ENCODE data around the gene THAP10.
"Not testable (repeated sequence)": the region's sequence is repeated elsewhere in the genome, so short reads cannot be mapped to it uniquely, and the experiment has no call there.

The THAP10 gene

DNA sequence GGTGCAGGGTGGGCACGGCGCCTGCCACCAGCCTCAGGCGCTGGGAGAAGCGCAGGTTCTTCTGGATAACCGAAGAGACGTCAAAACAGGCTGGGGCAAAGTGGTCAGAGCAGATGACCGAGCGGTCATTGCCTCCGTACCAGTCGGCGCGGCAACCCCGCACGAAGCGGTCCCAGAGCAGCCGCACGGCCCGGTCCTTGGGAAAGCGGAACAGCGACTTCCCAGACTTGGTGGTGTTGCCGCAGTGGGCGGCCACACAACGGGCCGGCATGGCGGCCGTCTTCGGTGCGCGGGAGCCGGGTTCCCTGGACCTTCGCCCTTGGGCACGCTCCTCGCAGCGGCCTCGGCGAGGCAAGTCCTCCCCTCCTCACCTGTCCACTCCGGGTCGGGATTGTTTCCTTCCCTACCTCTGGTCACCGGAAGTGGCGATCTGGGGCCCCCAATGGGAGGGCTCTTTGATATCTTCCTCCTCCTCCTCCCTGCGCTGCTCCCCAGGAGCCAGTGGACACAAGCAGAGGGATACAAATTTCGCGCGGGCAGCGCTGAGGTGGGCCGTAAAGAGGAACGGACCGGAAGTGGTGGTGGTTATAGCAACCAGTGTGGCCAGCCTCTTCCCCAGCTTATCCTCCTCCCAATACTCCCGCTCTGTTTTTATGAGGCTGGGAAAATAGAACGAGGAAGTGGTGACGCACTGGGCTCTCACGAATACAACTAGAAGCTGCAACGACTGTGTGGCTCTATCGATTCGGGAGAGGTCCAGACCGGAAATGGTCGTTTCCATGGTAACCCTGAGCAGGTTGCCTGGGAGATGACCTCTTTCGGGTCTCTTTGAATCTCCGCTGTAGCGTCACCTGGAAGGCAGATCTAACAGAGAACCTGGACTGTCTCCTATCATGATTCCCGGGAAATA is at the start of gene THAP10, which contains the start of gene LRRC49:
Gene THAP10 (minus strand): TSS at position 432 of the 910 bp plus-strand sequence. CDS start 161 bp downstream, at position 271.
Gene LRRC49 (plus strand): TSS at position 825 of the 910 bp plus-strand sequence. CDS start 69 bp downstream, at position 894.
- Mint-ChIP-seq H3K27ac (peak within 1 kb of the TSS; percentile 75), H3K27me3 (no peaks in the 10 kb centered on the region), H3K4me1 (peaks cover 10% of the 10 kb centered on the region), H3K36me3 (no peaks in the 10 kb centered on the region), H3K4me3 (peak within 1 kb of the TSS; percentile 95), H3K9me3 (no peaks in the 10 kb centered on the region)
- peak; percentile 85 for ATAC-seq

DNA sequence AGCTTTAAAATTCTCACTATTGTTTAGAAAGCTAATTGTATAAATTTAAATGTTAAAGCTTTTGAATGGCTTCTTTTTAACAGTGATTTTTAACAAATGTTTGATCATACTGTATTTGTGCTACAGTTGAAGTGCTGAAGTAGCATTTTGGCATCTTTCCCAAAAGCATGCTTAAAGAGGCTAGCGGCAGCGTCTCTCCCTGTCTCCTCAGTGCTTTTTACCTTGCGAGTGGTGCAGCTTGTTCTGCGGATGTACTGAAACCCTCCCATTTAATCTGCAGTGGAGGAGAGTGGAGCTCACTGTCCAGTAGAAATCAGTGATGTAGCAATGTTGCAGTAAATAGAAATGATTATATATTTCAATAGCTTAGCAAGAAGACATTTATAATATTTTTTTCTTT is 44.1 kb upstream of the THAP10 start:
- Mint-ChIP-seq H3K4me3 (no peak overlapping the region), H3K9me3 (no peaks in the 10 kb centered on the region), H3K27ac (no peak overlapping the region), H3K4me1 (no peaks in the 10 kb centered on the region), H3K36me3 (no peaks in the 10 kb centered on the region), H3K27me3 (no peaks in the 10 kb centered on the region)
- no peak for ATAC-seq

DNA sequence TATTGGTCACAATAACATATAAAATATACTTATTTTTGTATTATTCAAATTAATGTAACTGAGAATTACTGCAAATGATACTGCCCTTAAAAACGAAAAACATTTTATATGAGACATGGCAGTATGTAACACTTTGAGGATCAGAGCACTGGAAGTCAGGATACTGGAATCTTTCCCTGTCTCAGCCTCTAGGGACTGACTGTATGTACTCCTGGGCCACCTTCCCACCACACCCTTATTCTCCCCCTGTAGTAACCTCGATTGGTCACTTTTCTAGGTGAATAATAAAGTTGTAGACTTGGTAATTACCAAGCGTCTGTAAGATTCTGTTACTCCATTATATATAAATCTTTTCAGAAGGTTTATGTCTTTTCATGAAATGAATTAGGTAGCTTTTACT is 43.4 kb upstream of the THAP10 start:
- H3K36me3 Mint-ChIP-seq: no peaks in the 10 kb centered on the region
- no peak overlapping the region for H3K27ac Mint-ChIP-seq
- no peaks in the 10 kb centered on the region for H3K27me3 Mint-ChIP-seq
- no peak for ATAC-seq
- no peaks in the 10 kb centered on the region for H3K4me1 Mint-ChIP-seq
- no peak overlapping the region for H3K4me3 Mint-ChIP-seq
- H3K9me3 Mint-ChIP-seq: no peaks in the 10 kb centered on the region

- Mint-ChIP-seq H3K9me3 (no peaks in the 10 kb centered on the region), H3K4me3 (no peak overlapping the region), H3K36me3 (peaks cover 5% of the 10 kb centered on the region), H3K27ac (no peak overlapping the region), H3K27me3 (peaks cover 9% of the 10 kb centered on the region), H3K4me1 (no peaks in the 10 kb centered on the region)
- no peak for ATAC-seq
Observed at GRCh38 chr15:70933411-70933810, 41.2 kb upstream of the THAP10 start.

GRCh38 chr15:70932397-70932796 is 40.2 kb upstream of the THAP10 start:
- Mint-ChIP-seq H3K4me1 (no peaks in the 10 kb centered on the region), H3K27me3 (peaks cover 11% of the 10 kb centered on the region), H3K36me3 (peaks cover 5% of the 10 kb centered on the region), H3K9me3 (no peaks in the 10 kb centered on the region), H3K27ac (no peak overlapping the region), H3K4me3 (no peak overlapping the region)
- ATAC-seq: no peak

- Mint-ChIP-seq H3K4me1 (no peaks in the 10 kb centered on the region), H3K36me3 (peaks cover 5% of the 10 kb centered on the region), H3K27ac (no peak overlapping the region), H3K9me3 (no peaks in the 10 kb centered on the region), H3K4me3 (no peak overlapping the region), H3K27me3 (peaks cover 11% of the 10 kb centered on the region)
- no peak for ATAC-seq
Observed at GRCh38 chr15:70931821-70932220, 39.6 kb upstream of the THAP10 start.

DNA sequence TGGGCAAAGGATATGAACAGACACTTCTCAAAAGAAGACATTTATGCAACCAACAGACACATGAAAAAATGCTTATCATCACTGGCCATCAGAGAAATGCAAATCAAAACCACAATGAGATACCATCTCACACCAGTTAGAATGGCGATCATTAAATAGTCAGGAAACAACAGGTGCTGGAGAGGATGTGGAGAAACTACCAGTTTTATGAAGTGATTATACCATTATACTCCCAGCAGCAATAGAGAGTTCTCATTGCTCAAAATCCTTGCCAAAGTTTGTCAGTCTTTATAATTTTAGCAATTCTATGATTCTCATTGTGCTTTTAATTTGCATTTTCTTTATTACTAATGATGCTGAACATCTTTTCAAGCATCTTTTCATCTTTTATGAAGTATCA is 34.7 kb upstream of the THAP10 start:
- H3K4me1 Mint-ChIP-seq, H3K27ac Mint-ChIP-seq, H3K9me3 Mint-ChIP-seq, ATAC-seq, H3K4me3 Mint-ChIP-seq: not testable (repeated sequence)
- H3K36me3 Mint-ChIP-seq: peaks cover 10% of the 10 kb centered on the region
- peaks cover 29% of the 10 kb centered on the region for H3K27me3 Mint-ChIP-seq

GRCh38 chr15:70923311-70924080 is 31.3 kb upstream of the THAP10 start:
- Mint-ChIP-seq H3K4me3 (no peak overlapping the region), H3K36me3 (peaks cover 5% of the 10 kb centered on the region), H3K4me1 (peaks cover 5% of the 10 kb centered on the region), H3K27me3 (peaks cover 31% of the 10 kb centered on the region), H3K27ac (no peak overlapping the region), H3K9me3 (peaks cover 3% of the 10 kb centered on the region)
- no peak for ATAC-seq

DNA sequence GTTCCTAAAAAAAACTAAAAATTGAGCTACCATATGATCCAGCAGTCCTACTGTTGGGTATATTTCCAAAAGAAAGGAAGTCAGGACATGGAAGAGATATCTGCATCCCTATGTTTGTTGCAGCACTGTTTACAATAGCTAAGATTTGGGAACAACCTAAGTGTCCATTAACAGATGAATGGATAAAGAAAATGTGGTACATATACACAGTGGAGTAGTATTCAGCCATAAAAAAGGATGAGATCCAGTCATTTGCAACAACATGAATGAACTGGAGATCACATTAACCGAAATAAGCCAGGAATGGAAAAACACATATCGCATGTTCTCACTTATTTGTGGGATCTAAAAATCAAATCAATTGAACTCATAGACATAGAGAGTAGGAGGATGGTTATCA is 29.9 kb upstream of the THAP10 start:
- Mint-ChIP-seq H3K27me3 (peaks cover 31% of the 10 kb centered on the region), H3K36me3 (peaks cover 5% of the 10 kb centered on the region), H3K9me3 (peaks cover 3% of the 10 kb centered on the region), H3K4me3 (no peak overlapping the region), H3K4me1 (peaks cover 5% of the 10 kb centered on the region), H3K27ac (no peak overlapping the region)
- ATAC-seq: no peak

GRCh38 chr15:70920981-70921696 is 28.9 kb upstream of the THAP10 start:
- Mint-ChIP-seq H3K9me3 (peaks cover 3% of the 10 kb centered on the region), H3K4me3 (no peak overlapping the region), H3K36me3 (peaks cover 5% of the 10 kb centered on the region), H3K4me1 (peaks cover 5% of the 10 kb centered on the region), H3K27me3 (peaks cover 31% of the 10 kb centered on the region), H3K27ac (no peak overlapping the region)
- ATAC-seq: no peak

- Mint-ChIP-seq H3K9me3 (peaks cover 3% of the 10 kb centered on the region), H3K4me1 (peaks cover 5% of the 10 kb centered on the region), H3K36me3 (peaks cover 5% of the 10 kb centered on the region), H3K27ac (no peak overlapping the region), H3K4me3 (no peak overlapping the region), H3K27me3 (peaks cover 20% of the 10 kb centered on the region)
- ATAC-seq: no peak
Observed at GRCh38 chr15:70917955-70918354, 25.7 kb upstream of the THAP10 start.

- Mint-ChIP-seq H3K27ac (no peak overlapping the region), H3K27me3 (peaks cover 12% of the 10 kb centered on the region), H3K36me3 (no peaks in the 10 kb centered on the region), H3K4me1 (peaks cover 5% of the 10 kb centered on the region), H3K9me3 (no peaks in the 10 kb centered on the region), H3K4me3 (no peak overlapping the region)
- ATAC-seq: no peak
Observed at GRCh38 chr15:70916531-70916930, 24.3 kb upstream of the THAP10 start.

DNA sequence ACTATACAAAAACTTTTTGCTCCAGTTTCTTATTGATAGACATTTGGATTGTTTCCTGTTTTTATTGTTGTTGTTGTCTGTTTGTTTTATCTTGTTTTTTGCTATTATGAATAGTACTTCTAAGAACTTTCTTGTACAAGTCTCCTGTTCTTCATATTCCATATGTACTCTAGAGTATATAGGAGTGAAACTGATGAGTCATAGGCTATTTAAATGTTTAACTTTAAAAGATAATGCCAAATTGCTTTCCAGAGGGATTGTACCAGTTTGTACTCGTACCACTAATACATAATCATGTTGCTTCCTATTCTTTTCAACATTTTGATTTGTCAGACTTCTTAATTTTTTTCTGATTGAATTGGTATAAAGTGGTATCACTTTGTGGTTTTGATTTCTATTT is 20.0 kb upstream of the THAP10 start:
- H3K9me3 Mint-ChIP-seq: peaks cover 5% of the 10 kb centered on the region
- ATAC-seq: no peak
- H3K27me3 Mint-ChIP-seq: no peaks in the 10 kb centered on the region
- no peak overlapping the region for H3K27ac Mint-ChIP-seq
- no peak overlapping the region for H3K4me3 Mint-ChIP-seq
- no peaks in the 10 kb centered on the region for H3K4me1 Mint-ChIP-seq
- H3K36me3 Mint-ChIP-seq: peaks cover 10% of the 10 kb centered on the region

DNA sequence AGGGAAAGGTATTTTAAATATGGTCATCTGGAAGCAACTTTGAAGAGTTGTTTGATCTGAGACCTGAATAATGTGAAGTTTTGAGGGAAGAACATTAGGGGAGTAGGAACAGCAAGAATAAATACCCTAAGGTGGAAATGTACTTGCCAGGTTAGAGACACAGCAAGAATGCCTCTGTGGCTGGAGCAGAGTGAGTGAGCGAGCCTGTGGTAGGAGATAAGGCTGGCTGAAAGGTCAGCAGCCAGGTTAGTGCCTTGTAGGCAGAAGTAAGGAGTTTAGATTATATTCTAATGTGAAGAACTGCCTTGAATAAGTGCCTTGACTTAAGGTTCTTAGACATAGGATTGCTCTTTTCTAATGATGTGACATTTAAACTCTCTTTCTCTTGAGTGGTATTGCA is 18.7 kb upstream of the THAP10 start:
- no peaks in the 10 kb centered on the region for H3K27me3 Mint-ChIP-seq
- ATAC-seq: no peak
- no peaks in the 10 kb centered on the region for H3K4me1 Mint-ChIP-seq
- no peak overlapping the region for H3K4me3 Mint-ChIP-seq
- H3K9me3 Mint-ChIP-seq: peaks cover 5% of the 10 kb centered on the region
- H3K36me3 Mint-ChIP-seq: peaks cover 15% of the 10 kb centered on the region
- H3K27ac Mint-ChIP-seq: no peak overlapping the region
